Suprapubic skin (tissue), 3 donors: ENCODE data around the gene IRF4.

ENCODE experiments used
- CTCF ChIP-seq, 2 donors: fragments of 200-600 bp in 1 of 2; fragments of 450-650 bp in 1 of 2; sonication (generic) in 1 of 2; IDR thresholded peaks; one replicate each; pipeline ENCODE4 v1.5.1; 2016 to 2019; ENCODE audit warnings: antibody characterized with exemption in 2 of 2, mild to moderate bottlenecking in 1 of 2, moderate library complexity in 1 of 2
- POLR2AphosphoS5 ChIP-seq, 3 donors: sonication (generic); formaldehyde crosslinking; IDR thresholded peaks; one replicate each; pipeline ENCODE4 v1.6.1; 2017; ENCODE audit warnings: antibody characterized with exemption in 3 of 3

- TF ChIP-seq POLR2AphosphoS5 (IDR thresholded peaks at IDR 0.05) (no peak), CTCF (IDR thresholded peaks at IDR 0.05) (no peak)
These were observed 39.1 kb upstream of the IRF4 start for GRCh38 chr6:352474-352873.
